ENCODE measurements around the gene SFT2D1.

SFT2D1 gene

GRCh38 chr6:166334878-166335277, 7.5 kb downstream of the SFT2D1 start:
- no peak for DNase-seq (ENCODE audit: low read depth in 4 of 4, low spot score in 1 of 4)

DNA sequence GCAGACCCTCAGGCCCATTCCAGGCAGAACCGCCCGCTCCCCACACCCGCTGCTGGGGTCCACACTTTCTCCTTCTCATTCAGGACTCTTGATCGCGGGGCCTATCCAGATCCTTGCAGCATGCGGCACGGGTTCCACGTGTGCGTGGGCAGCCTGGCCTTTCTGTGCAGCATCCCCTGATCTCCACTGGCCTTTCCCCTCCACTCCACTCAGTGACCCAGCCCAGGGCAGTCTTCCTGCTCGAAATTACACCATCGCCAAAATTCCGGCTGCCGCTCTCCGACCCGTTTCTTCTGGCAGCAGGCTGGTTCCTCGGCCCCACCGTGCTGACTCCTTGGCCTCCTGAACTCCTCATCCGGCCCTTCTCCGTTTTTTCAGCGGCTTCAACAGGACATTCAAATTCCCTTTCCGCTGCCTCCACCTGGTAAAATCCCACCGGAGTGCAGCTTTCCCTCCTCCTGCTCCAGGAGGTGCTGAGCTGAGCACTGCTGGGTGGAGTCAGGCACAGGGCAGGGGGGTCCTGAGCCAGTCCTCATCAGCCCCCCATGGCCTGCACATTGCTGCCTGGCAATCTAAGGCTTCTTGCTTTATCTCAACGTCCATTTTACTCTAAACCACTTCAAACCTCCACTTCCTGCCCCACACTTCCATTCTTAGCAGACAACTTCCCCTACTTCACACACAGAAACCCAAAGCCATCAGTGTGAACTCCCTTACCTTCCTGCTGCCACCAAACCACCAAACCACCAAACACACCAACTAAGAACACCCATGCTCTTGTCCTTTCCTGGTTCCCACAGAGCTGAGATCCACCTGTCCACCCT, 9.0 kb downstream of the SFT2D1 start:
- no peak for DNase-seq (ENCODE audit: low read depth in 4 of 4, low spot score in 1 of 4)

DNA sequence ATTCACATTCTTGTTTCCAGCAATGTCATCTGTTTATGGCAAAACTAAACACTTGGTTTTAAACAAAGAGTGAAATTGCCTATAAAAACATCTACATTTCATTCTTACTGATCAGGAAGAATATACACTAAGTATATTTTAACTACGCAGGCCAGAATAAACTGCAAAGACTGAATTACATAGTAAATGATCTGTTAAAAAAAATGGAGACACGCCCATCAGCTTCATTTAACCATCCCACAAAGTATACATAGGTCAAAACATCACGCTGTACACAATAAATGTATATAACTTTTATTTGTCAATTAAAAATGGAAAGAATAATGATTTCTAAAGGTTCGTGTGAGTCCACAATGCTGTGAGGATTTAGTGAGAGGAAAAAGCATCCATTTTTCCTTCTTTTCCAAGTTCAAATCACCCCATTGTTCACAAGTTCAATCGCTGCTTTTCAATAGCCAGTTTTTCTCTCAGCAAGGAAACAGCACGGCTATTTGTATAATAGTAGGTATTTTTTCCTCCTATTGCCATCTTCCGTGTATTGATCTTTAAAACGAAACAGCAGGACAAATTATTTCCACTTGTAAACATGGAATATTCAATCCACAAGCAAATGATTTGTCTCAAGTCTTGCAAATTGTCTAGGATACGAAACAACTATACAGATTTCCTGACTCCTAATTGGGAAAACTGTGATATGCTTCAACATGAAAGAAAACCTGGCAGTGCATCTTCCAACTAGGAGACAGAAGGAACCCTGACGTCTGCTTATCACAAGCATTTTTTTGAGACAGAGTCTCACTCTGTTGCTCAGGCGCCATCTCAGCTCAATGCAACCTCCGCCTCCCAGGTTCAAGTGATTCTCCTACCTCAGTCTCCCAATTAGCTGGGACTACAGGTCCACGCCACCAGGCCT, 10.6 kb downstream of the SFT2D1 start:
- no peak for DNase-seq (ENCODE audit: low read depth in 4 of 4, low spot score in 1 of 4)

DNA sequence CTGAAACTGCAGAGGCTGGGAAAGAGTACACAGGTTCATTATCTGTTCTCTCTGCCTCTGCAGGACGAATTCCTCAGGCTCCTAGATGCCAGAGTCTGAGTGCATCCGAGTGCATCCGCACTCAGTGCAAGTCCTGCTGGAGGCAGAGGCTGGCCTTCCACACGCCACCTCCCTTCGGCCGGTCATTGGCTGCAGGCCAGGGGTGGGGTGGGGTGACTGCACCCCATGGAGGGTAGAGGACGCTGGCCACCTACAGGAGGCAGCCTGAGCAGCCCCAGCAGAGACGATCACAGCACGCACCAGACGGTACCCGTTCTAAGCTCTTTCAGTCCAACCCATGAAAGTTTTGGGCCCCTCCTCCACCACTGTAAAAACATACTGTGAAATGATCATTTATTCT, 11.7 kb downstream of the SFT2D1 start:
- DNase-seq (ENCODE audit: low read depth in 4 of 4, low spot score in 1 of 4): no peak

GRCh38 chr6:166325383-166326042, 16.8 kb downstream of the SFT2D1 start:
- no peak for DNase-seq (ENCODE audit: low read depth in 4 of 4, low spot score in 1 of 4)

- no peak for DNase-seq (ENCODE audit: low read depth in 4 of 4, low spot score in 1 of 4)
Observed at GRCh38 chr6:166323395-166323794, 18.9 kb downstream of the SFT2D1 start.

GRCh38 chr6:166318649-166319600, 23.4 kb downstream of the SFT2D1 start:
- no peak for DNase-seq (ENCODE audit: low read depth in 4 of 4, low spot score in 1 of 4)

DNA sequence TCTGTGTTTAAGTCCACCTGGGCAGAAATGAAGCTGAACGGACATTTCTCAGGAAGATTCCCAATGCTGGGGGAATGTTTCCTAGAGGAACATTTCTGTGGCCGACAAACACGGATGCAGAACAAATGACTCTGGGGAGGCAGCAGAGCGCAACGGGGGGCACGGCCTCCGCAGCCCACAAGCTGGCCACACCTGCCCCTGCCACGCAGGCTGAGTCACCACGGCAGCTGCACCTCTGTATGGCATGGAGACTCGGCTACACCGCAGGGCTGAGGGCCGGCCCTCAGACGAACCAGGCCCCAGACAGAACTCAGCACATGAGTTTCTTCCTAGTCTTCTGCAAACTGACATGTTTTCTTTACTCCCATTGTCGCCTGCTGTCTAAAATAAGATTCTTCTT, 24.1 kb downstream of the SFT2D1 start:
- DNase-seq (ENCODE audit: low read depth in 4 of 4, low spot score in 1 of 4): no peak

DNA sequence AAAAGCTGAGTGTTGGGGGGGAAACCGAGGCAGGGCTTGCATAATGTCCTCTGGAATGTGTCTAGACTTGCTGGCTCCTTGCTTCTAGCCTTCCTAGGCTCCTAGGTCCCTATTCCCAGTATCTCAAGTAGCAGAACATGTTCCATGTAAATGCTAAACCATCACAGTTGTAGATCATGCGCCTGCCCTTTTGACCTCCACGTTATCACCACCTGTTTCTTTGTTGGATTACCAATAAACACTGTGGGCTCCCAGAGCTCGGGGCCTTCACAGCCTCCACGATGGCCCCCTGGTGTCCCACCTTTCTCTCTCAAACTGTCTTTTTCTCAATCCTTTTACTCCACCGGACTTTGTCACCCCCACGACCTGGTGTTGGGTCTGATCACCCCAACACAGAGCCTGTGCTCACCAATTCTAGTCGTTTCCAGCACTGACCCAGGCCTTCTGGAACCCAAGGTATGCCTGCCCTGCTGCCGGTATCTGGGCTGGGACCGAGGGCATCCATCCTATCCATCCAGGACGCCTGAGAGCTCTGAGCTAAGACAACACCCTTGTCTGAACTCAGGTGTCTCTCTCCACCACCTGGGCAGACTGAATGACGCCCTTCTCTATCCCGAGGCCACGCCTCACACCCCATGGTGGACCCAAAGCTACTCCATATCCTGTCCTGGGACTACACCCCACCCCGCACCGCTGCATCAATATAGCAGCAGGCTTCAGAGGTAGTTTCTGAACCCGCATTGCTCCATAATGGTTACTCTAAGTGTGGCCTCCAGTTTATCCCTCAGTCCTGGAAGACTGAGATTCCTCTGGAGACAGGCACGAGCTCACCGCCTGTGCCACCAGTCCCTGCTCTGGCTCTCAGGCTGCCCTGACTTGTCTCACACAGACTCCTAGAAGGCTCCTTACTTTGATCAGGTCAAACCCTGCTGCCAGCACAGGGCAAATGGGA, 24.8 kb downstream of the SFT2D1 start:
- no peak for DNase-seq (ENCODE audit: low read depth in 4 of 4, low spot score in 1 of 4)

DNA sequence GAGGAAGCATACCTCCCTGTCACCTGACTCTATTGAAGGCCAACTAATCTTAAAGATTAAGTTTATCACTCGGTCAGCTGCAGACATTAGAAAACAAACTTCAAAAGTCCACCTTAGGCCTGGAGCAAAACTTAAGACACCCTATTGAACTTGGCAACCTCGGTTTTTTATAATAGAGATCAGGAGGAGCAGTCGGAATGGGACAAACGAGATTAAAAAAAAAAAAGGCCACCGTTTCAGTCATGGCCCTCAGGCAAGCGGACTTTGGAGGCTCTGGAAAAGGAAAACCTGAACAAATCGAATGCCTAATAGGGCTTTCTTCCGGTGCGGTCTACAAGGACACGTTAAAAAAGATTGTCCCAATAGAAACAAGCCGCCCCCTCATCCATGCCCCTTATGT, 26.9 kb downstream of the SFT2D1 start:
- DNase-seq (ENCODE audit: low read depth in 4 of 4, low spot score in 1 of 4): no peak

DNA sequence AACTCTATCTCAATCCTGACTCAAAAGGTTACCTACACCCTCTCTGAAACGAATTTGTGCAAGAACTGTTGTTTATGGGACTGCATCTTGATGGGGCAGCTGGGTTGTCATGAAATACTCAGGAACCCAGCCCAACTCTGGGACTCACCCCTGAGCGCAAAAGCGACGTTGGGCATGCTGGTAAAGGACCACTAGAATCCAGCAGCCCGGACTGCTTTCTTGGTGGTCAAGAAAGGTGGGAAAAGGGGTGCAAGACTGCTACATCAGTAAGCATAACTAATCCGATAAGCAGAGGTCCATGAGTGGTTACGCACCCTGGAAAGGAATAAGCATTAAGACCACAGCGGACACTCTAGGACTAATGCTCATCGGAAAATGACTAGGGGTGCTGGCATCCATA, 27.9 kb downstream of the SFT2D1 start:
- no peak for DNase-seq (ENCODE audit: low read depth in 4 of 4, low spot score in 1 of 4)

GRCh38 chr6:166313255-166314070, 28.9 kb downstream of the SFT2D1 start:
- peak in 1 of 4 experiments; percentile 36 for DNase-seq (ENCODE audit: low read depth in 4 of 4, low spot score in 1 of 4)

- DNase-seq (ENCODE audit: low read depth in 4 of 4, low spot score in 1 of 4): no peak
Observed at GRCh38 chr6:166312832-166313231, 29.5 kb downstream of the SFT2D1 start.

DNA sequence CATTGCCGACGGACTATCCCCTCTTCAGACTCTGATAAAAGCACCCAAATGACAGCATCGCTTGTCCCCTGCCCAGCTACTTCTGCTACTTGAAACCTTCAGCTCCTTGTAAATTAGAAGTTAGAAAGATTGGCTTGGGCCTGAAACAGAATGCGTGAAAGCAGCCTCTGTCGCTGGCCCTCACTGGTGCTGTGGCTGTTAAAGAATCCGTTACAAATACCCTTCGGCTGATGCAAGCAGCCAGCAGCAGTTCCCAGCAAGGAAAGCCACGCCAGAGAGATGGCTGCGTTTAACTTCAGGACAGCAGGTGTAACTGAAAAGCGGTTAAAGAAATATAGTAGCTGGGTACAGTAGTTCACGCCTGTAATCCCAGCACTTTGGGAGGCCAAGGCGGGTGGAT, 31.7 kb downstream of the SFT2D1 start:
- DNase-seq (ENCODE audit: low read depth in 4 of 4, low spot score in 1 of 4): no peak

- no peak for DNase-seq (ENCODE audit: low read depth in 4 of 4, low spot score in 1 of 4)
Observed at GRCh38 chr6:166309977-166310376, 32.4 kb downstream of the SFT2D1 start.

DNA sequence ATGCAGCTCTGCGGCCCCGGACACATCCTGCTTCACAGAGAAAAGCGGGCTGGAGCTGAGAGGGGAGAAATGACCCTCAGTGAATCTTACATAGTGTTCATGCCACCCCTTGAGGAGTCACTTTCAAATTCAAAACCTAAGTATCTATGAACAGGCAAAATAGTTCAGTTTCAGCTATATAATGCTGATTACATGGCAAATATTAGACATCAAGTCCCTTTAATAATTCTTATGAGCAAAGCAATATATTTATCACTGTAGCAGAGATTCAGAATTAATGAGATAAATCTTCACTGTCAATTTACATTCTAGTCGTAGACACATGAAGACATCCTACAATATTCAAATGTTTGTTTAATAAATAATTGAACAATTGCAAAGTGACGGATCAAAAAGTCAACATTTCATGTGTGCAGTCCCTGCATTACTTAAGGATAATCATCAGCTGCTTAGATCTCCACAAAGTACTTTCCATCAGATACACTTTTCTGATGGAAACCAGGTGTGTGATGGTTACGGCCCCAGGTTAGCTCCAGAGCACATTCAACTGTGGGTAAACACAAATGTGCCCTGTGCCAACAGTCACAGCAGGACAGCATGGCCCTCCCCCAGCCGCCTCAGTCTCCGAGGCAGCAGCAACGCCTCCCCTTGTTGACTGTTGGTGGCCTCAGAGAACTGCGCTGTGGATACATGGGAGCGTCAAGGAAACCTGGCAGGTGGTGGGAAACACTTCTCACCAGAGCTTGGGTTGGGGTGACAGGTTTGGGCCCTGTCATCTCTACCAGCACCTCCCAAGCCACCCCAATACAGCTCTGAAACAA, 33.4 kb downstream of the SFT2D1 start:
- DNase-seq (ENCODE audit: low read depth in 4 of 4, low spot score in 1 of 4): no peak

DNA sequence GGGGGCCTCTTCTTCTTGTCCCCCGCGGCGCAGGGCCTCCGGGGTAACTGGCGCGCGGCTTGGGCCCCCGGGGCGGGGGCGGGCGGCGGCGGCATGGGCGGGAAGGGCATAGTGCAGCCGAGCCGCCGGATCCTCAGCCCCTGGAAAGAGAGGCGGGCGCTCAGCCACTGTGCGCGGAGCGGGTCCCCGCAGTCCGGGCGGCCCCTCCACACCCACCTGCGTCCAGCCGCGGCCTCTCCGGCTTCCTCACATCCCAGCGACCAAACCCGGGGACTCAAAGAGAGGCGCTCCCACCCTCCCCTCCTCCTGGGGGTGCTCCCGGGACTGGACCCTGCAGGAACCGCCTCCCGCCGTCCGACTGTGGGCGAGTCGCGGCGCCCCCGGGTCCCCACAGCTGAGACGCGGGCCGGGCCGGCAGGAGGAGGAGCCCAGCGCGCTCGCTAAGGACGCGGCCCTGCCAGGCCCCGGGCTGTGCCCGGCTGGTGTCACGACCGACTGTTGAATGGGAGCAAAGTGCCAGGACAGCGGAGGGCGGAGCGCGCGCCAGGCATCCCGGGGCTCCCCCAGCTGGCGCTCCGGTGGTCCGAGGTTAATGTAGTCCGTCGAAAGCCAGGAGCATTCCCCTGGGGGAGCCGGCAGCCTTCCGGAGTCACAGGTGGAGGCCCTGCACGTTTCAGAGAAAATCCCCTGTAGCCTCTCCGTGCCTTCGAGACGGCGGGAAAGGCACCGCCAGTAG, 34.1 kb downstream of the SFT2D1 start, which contains the start of gene PRR18:
Gene PRR18, minus strand, starts transcription at position 360 of the 736 bp plus-strand sequence. Its CDS starts 250 bp downstream, at position 110.
- no peak for DNase-seq (ENCODE audit: low read depth in 4 of 4, low spot score in 1 of 4)
